ENCODE results near the gene DUSP28.

- TF ChIP-seq CTCF (conservative IDR thresholded peaks at IDR 0.05; ENCODE audit: low read depth in 2 of 2) (no peak), JUNB (IDR thresholded peaks at IDR 0.05; ENCODE audit: unreplicated experiment) (no peak), CREB1 (CRISPR knock-in tag; IDR thresholded peaks at IDR 0.05; ENCODE audit: low read depth) (no peak), POLR2AphosphoS5 (IDR thresholded peaks at IDR 0.05; ENCODE audit: low read depth) (no peak), REST (IDR thresholded peaks at IDR 0.05; ENCODE audit: unreplicated experiment) (no peak), EZH2phosphoT487 (IDR thresholded peaks at IDR 0.05; ENCODE audit: unreplicated experiment) (no peak), EZH2 (IDR thresholded peaks at IDR 0.05; ENCODE audit: low read depth, unreplicated experiment) (no peak), ZNF114 (CRISPR knock-in tag; IDR thresholded peaks at IDR 0.05) (no peak), ETS1 (IDR thresholded peaks at IDR 0.05) (no peak), ZNF331 (CRISPR knock-in tag; IDR thresholded peaks at IDR 0.05; ENCODE audit: low read depth) (no peak)
These were observed 8.9 kb upstream of the DUSP28 start for GRCh38 chr2:240551288-240551687.

Measured in GM23338 (cell line).